SJCRH30 (cell line): ENCODE data around the gene P2RY6. TPM values are rescaled to one million over a fixed set of nuclear protein-coding genes. Genes with fewer than 3 reads are reported as not detected.

ENCODE experiments used
- DNase-seq, 2 experiments: peaks; one replicate each; pipeline ENCODE4 v3.0.0-alpha.2; 2015 to 2020
- H3K27ac ChIP-seq: fragments of 250-450 bp; sonication (Bioruptor Pico); 2 replicates; pipeline ENCODE4 v1.5.1; 2020; ENCODE audit warnings: mild to moderate bottlenecking, moderate library complexity
- H3K27me3 ChIP-seq: fragments of 250-450 bp; sonication (Bioruptor Pico); 2 replicates; pipeline ENCODE4 v1.5.1; 2020; ENCODE audit warnings: mild to moderate bottlenecking, moderate library complexity
- H3K36me3 ChIP-seq: fragments of 250-450 bp; sonication (Bioruptor Pico); 2 replicates; pipeline ENCODE4 v1.5.1; 2020; ENCODE audit warnings: mild to moderate bottlenecking, moderate library complexity
- H3K4me1 ChIP-seq: fragments of 250-450 bp; sonication (Bioruptor Pico); 2 replicates; pipeline ENCODE4 v1.5.1; 2020; ENCODE audit warnings: mild to moderate bottlenecking, moderate library complexity
- H3K4me3 ChIP-seq: fragments of 250-450 bp; sonication (Bioruptor Pico); 2 replicates; pipeline ENCODE4 v1.5.1; 2020; ENCODE audit warnings: mild to moderate bottlenecking, moderate library complexity
- H3K9me3 ChIP-seq: fragments of 250-450 bp; sonication (Bioruptor Pico); replicated peaks from 2 replicates; pipeline ENCODE4 v1.5.1; 2020; ENCODE audit warnings: mild to moderate bottlenecking, moderate library complexity
- total RNA-seq: library from RNA; depleted of rRNA; stranded (reverse); fragments of >200 nt; shearing (Covaris generic); gene quantifications from 2 replicates; pipeline ENCODE4 v1.2.3, GENCODE V29; 2014

P2RY6 gene
- total RNA-seq, 1 experiment from 2014 or later: not detected

- H3K4me1 ChIP-seq: peaks cover 39% of the 10 kb centered on the region
- H3K4me3 ChIP-seq: no peak overlapping the region
- no peaks in the 10 kb centered on the region for H3K9me3 ChIP-seq
- no peaks in the 10 kb centered on the region; the same call in 1 of the 2 replicates for H3K36me3 ChIP-seq
- H3K27me3 ChIP-seq: no peaks in the 10 kb centered on the region
- no peak overlapping the region for H3K27ac ChIP-seq
- DNase-seq: no peak
These were observed 45.2 kb downstream of the P2RY6 start for GRCh38 chr11:73317373-73317772.

- Histone ChIP-seq H3K4me1 (peaks cover 39% of the 10 kb centered on the region), H3K27me3 (no peaks in the 10 kb centered on the region), H3K36me3 (no peaks in the 10 kb centered on the region; the same call in 1 of the 2 replicates), H3K9me3 (no peaks in the 10 kb centered on the region), H3K27ac (no peak overlapping the region), H3K4me3 (no peak overlapping the region)
- DNase-seq: no peak
These were observed 45.7 kb downstream of the P2RY6 start for GRCh38 chr11:73317803-73318202.

- DNase-seq: no peak
- no peaks in the 10 kb centered on the region; the same call in 1 of the 2 replicates for H3K36me3 ChIP-seq
- H3K27ac ChIP-seq: no peak overlapping the region
- no peak overlapping the region for H3K4me3 ChIP-seq
- H3K27me3 ChIP-seq: no peaks in the 10 kb centered on the region
- peaks cover 39% of the 10 kb centered on the region for H3K4me1 ChIP-seq
- H3K9me3 ChIP-seq: no peaks in the 10 kb centered on the region
These were observed 46.4 kb downstream of the P2RY6 start for GRCh38 chr11:73318501-73319011.

- Histone ChIP-seq H3K27me3 (no peaks in the 10 kb centered on the region), H3K36me3 (peaks cover 3% of the 10 kb centered on the region; the same call in 1 of the 2 replicates), H3K9me3 (no peaks in the 10 kb centered on the region), H3K27ac (peak overlapping the region; percentile 2; the same call in 1 of the 2 replicates), H3K4me3 (no peak overlapping the region), H3K4me1 (peaks cover 34% of the 10 kb centered on the region)
- DNase-seq: no peak
These were observed 48.8 kb downstream of the P2RY6 start for GRCh38 chr11:73320763-73321603.

GRCh38 chr11:73321604-73322381 is 49.7 kb downstream of the P2RY6 start:
- no peaks in the 10 kb centered on the region for H3K27me3 ChIP-seq
- H3K27ac ChIP-seq: peak overlapping the region; percentile 2; the same call in 1 of the 2 replicates
- H3K9me3 ChIP-seq: no peaks in the 10 kb centered on the region
- no peak overlapping the region for H3K4me3 ChIP-seq
- H3K4me1 ChIP-seq: peaks cover 34% of the 10 kb centered on the region
- H3K36me3 ChIP-seq: peaks cover 3% of the 10 kb centered on the region; the same call in 1 of the 2 replicates
- DNase-seq: peak; percentile 72 to 73

GRCh38 chr11:73322382-73323306 is 50.5 kb downstream of the P2RY6 start:
- Histone ChIP-seq H3K36me3 (peaks cover 3% of the 10 kb centered on the region; the same call in 1 of the 2 replicates), H3K4me3 (no peak overlapping the region), H3K27me3 (no peaks in the 10 kb centered on the region), H3K27ac (peak overlapping the region; percentile 2; the same call in 1 of the 2 replicates), H3K9me3 (no peaks in the 10 kb centered on the region), H3K4me1 (peaks cover 34% of the 10 kb centered on the region)
- DNase-seq: no peak

- H3K9me3 ChIP-seq: no peaks in the 10 kb centered on the region
- H3K4me1 ChIP-seq: peaks cover 34% of the 10 kb centered on the region
- no peak overlapping the region for H3K4me3 ChIP-seq
- H3K27ac ChIP-seq: peak overlapping the region; percentile 3; the same call in 1 of the 2 replicates
- peaks cover 3% of the 10 kb centered on the region; the same call in 1 of the 2 replicates for H3K36me3 ChIP-seq
- peak; percentile 74 to 83 for DNase-seq
- no peaks in the 10 kb centered on the region for H3K27me3 ChIP-seq
These were observed 51.3 kb downstream of the P2RY6 start for GRCh38 chr11:73323464-73323863.

GRCh38 chr11:73324116-73324515 is 52.0 kb downstream of the P2RY6 start:
- H3K9me3 ChIP-seq: no peaks in the 10 kb centered on the region
- H3K27me3 ChIP-seq: no peaks in the 10 kb centered on the region
- peaks cover 3% of the 10 kb centered on the region; the same call in 1 of the 2 replicates for H3K36me3 ChIP-seq
- no peak overlapping the region for H3K4me3 ChIP-seq
- peaks cover 34% of the 10 kb centered on the region for H3K4me1 ChIP-seq
- H3K27ac ChIP-seq: peak overlapping the region; percentile 3; the same call in 1 of the 2 replicates
- DNase-seq: no peak

GRCh38 chr11:73324665-73325035 is 52.5 kb downstream of the P2RY6 start:
- peaks cover 34% of the 10 kb centered on the region for H3K4me1 ChIP-seq

GRCh38 chr11:73325036-73325981 is 53.2 kb downstream of the P2RY6 start:
- Histone ChIP-seq H3K27me3 (no peaks in the 10 kb centered on the region), H3K36me3 (0 out of 2 replicates have a peak, but pooled peaks cover 3% of the 10 kb centered on the region), H3K4me3 (no peak overlapping the region), H3K9me3 (no peaks in the 10 kb centered on the region), H3K4me1 (peaks cover 34% of the 10 kb centered on the region), H3K27ac (no peak overlapping the region)
- DNase-seq: peak; percentile 24 to 26

More at GRCh38 chr11:73324665-73325035, 52.5 kb downstream of the P2RY6 start:
- Histone ChIP-seq H3K27ac (no peak overlapping the region), H3K36me3 (0 out of 2 replicates have a peak, but pooled peaks cover 3% of the 10 kb centered on the region), H3K4me3 (no peak overlapping the region), H3K27me3 (no peaks in the 10 kb centered on the region), H3K9me3 (no peaks in the 10 kb centered on the region)
- DNase-seq: no peak

GRCh38 chr11:73326929-73327811 is 55.0 kb downstream of the P2RY6 start:
- DNase-seq: peak in 1 of 2 experiments; percentile 18
- Histone ChIP-seq H3K4me1 (peaks cover 26% of the 10 kb centered on the region), H3K27ac (no peak overlapping the region), H3K4me3 (no peak overlapping the region), H3K9me3 (no peaks in the 10 kb centered on the region), H3K36me3 (0 out of 2 replicates have a peak, but pooled peaks cover 3% of the 10 kb centered on the region), H3K27me3 (no peaks in the 10 kb centered on the region)

GRCh38 chr11:73327812-73328364 is 55.8 kb downstream of the P2RY6 start:
- Histone ChIP-seq H3K4me3 (no peak overlapping the region), H3K36me3 (0 out of 2 replicates have a peak, but pooled peaks cover 3% of the 10 kb centered on the region), H3K4me1 (peaks cover 18% of the 10 kb centered on the region), H3K27ac (no peak overlapping the region), H3K9me3 (no peaks in the 10 kb centered on the region), H3K27me3 (no peaks in the 10 kb centered on the region)
- no peak for DNase-seq
